NCI-H128 (cell line): ENCODE data around the gene ROS1.
"Not testable (repeated sequence)": the region's sequence is repeated elsewhere in the genome, so short reads cannot be mapped to it uniquely, and the experiment has no call there.

Experiments
- DNase-seq: peaks from one replicate; lab custom pipeline; 2025; ENCODE audit not compliant: unreplicated experiment; lab: John Stamatoyannopoulos, UW

Gene ROS1

GRCh38 chr6:117384659-117385058 lies 41.1 kb downstream of the ROS1 start:
- DNase-seq: no peak

- DNase-seq: no peak
These were observed 44.0 kb downstream of the ROS1 start for GRCh38 chr6:117381749-117382148.

- no peak for DNase-seq
These were observed 45.4 kb downstream of the ROS1 start for GRCh38 chr6:117380298-117380697.

- no peak for DNase-seq
These were observed 50.3 kb downstream of the ROS1 start for GRCh38 chr6:117375446-117375845.

GRCh38 chr6:117373211-117373813 lies 52.4 kb downstream of the ROS1 start:
- no peak for DNase-seq

- not testable (repeated sequence) for DNase-seq
These were observed 53.5 kb downstream of the ROS1 start for GRCh38 chr6:117372289-117372688.

GRCh38 chr6:117371492-117371891 lies 54.2 kb downstream of the ROS1 start:
- DNase-seq: no peak

GRCh38 chr6:117359581-117359980 lies 66.2 kb downstream of the ROS1 start:
- no peak for DNase-seq

- DNase-seq: no peak
These were observed 71.1 kb downstream of the ROS1 start for GRCh38 chr6:117354671-117355070.

GRCh38 chr6:117352466-117353081 lies 73.2 kb downstream of the ROS1 start:
- DNase-seq: no peak

GRCh38 chr6:117351521-117351920 lies 74.2 kb downstream of the ROS1 start:
- no peak for DNase-seq

GRCh38 chr6:117346142-117346930 lies 79.4 kb downstream of the ROS1 start:
- DNase-seq: no peak

GRCh38 chr6:117345292-117345610 lies 80.5 kb downstream of the ROS1 start:
- no peak for DNase-seq

- no peak for DNase-seq
These were observed 81.1 kb downstream of the ROS1 start for GRCh38 chr6:117344444-117345291.

- no peak for DNase-seq
These were observed 87.2 kb downstream of the ROS1 start for GRCh38 chr6:117338567-117338966.

- DNase-seq: no peak
These were observed 95.8 kb downstream of the ROS1 start for GRCh38 chr6:117329926-117330325.

- DNase-seq: no peak
These were observed 97.2 kb downstream of the ROS1 start for GRCh38 chr6:117328500-117328899.

GRCh38 chr6:117328005-117328389 lies 97.7 kb downstream of the ROS1 start:
- DNase-seq: no peak

- no peak for DNase-seq
These were observed 98.4 kb downstream of the ROS1 start for GRCh38 chr6:117327149-117328004.

GRCh38 chr6:117326396-117326795 lies 99.3 kb downstream of the ROS1 start:
- DNase-seq: no peak

GRCh38 chr6:117317261-117317660 lies 108.5 kb downstream of the ROS1 start:
- DNase-seq: no peak
